Measurements from ENCODE around the gene TMEM252.

Gene TMEM252

DNA sequence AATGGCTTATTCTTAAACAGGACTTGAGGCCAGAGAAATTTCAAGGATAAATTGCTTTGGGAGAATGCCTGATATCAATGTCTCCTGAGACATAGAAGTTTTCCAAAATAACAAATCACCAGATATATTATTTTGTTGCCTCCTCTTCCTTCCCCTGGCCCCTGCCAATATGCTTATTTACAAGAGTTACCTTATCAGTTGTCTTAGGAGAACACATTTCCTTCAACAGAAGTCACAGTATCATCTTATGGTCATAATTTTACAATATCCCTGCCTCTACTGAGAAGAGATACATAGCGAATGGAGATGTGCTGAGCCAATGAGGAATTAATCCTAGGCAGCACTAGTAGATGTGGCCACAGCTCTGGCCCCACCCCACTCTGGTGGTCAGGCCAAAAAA lies 43.1 kb downstream of the TMEM252 start:
- no peak for DNase-seq

DNA sequence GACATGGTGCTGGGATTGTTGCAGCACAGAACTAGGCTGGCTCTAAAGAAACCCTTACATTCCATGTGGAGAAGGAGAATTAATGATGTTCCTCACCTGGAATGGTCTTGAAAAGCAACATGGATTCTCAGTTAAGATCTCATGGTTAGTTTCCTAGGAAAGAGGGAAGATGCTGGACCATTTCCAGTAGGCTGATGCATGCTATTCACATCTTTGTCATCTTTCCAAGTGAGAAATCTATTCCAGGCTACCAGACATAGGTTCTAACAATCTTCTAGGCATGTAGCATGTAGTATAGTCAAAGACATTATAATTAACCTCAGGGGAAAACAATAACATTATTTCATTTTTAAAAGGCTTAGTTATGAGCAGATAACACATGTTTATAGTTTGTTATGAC lies 44.3 kb downstream of the TMEM252 start:
- no peak for DNase-seq

DNA sequence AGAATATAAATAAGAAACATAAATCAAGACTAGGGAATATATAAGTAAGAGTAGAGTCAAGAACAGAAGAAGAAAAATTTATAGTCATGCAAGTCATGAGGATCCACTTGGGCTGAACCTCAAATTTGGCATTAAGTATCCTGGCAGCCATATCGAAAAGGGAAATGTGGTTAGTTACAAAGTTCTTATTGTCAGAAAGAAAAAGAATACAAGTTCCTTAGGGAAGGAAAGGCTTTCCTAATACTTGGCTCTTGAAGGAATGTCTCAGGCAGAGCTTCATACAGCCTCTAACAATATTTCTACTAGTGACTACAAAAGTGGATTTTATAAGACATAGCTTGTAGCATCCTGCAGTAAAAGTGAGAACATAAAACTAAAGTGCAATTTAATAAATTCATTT lies 45.4 kb downstream of the TMEM252 start:
- no peak for DNase-seq

DNA sequence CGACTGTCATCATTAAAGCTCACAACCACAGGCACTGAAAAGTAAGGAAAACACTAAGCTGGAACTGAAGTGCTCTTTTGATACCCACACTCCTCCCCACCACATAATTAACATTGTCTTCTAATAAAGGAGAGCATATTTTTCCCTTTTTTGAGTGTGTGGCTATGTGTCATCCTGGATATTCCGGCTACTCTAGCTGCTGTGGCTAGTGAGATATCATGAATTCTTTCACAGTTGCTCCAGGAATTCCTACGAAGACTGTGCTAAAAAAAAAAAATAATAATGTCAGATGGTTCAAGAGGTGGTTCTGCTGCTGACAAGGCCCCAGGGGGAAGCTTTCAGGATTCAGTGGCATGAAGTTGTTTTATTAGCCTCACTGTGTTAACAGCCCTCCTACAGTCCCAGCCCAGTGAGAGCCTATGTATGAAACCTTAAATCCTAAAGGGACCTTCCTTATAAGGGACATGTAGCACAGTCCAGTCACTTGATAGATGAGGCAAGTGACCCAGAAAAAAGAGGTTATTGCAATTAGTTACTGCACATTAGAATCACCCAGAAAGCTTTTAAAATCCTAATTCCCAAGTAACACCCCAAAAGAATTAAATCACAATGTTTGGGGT lies 46.6 kb downstream of the TMEM252 start:
- no peak for DNase-seq

GRCh38 chr9:68493541-68493940 lies 47.1 kb downstream of the TMEM252 start:
- DNase-seq: no peak

- DNase-seq: no peak
These were observed 47.9 kb downstream of the TMEM252 start for GRCh38 chr9:68492806-68493205.

GRCh38 chr9:68489646-68490045 lies 51.0 kb downstream of the TMEM252 start:
- no peak for DNase-seq

- DNase-seq: no peak
These were observed 52.6 kb downstream of the TMEM252 start for GRCh38 chr9:68488126-68488525.

Measured in stimulated activated CD4-positive, alpha-beta T cell treated with anti-CD3 and anti-CD28 coated beads, Interleukin-12 subunit alpha, Interleukin-12 subunit beta, amount 100 ng/mL, for 4 hours (primary cell).